Panc1 (cell line): ENCODE results near the gene FNIP1. TPM values are rescaled to one million over a fixed set of nuclear protein-coding genes. Genes with fewer than 3 reads are reported as not detected.

Experiments
- ATAC-seq: fragments of 200-7000 bp; cut with Tn5 transposase; 2 replicates; pipeline ENCODE4 v1.9.1; 2020; ENCODE audit warnings: mild to moderate bottlenecking, moderate library complexity
- BruUV-seq: library from RNA; stranded (reverse); fragments of 400-500 nt; replicated peaks from 2 replicates; lab custom pipeline; 2021; lab: Mats Ljungman, UMichigan
- CTCF ChIA-PET: fragments of 300-600 bp; sonication (Branson Sonifier 250); formaldehyde crosslinking; loops from one replicate; lab custom pipeline; 2022; ENCODE audit warnings: antibody characterized with exemption; lab: Charles Lee
- POLR2A ChIA-PET: fragments of 300-600 bp; sonication (Branson Sonifier 250); formaldehyde crosslinking; loops from one replicate; lab custom pipeline; 2022; ENCODE audit warnings: antibody characterized with exemption; lab: Charles Lee
- DNase-seq: peaks from one replicate; pipeline ENCODE4 v3.0.0-alpha.2; 2010; ENCODE audit warnings: low read depth, low spot score
- H3K27ac ChIP-seq: 2 replicates; pipeline ENCODE4 v1.5.1; 2011; ENCODE audit warnings: mild to moderate bottlenecking, low read length, inconsistent platforms
- H3K27me3 ChIP-seq: fragments of 200-500 bp; sonication (Bioruptor generic); 2 replicates; pipeline ENCODE4 v1.6.0; 2014; ENCODE audit warnings: low read length, inconsistent platforms; ENCODE audit not compliant: control insufficient read depth, insufficient read depth
- H3K36me3 ChIP-seq: fragments of 200-500 bp; sonication (Bioruptor generic); 2 replicates; pipeline ENCODE4 v1.5.1; 2014; ENCODE audit warnings: inconsistent platforms, mild to moderate bottlenecking, low read length, moderate library complexity; ENCODE audit not compliant: control insufficient read depth, insufficient read depth
- H3K4me1 ChIP-seq: 2 replicates; pipeline ENCODE4 v1.5.1; 2011; ENCODE audit warnings: inconsistent platforms, mild to moderate bottlenecking, low read length, moderate library complexity; ENCODE audit not compliant: control insufficient read depth, insufficient read depth
- H3K4me3 ChIP-seq, 2 experiments: 2 replicates each; pipeline ENCODE4 v1.5.1; 2011 to 2012; ENCODE audit warnings: low read depth in 2 of 2, low read length in 2 of 2, mild to moderate bottlenecking in 2 of 2, inconsistent platforms in 1 of 2, moderate library complexity in 1 of 2
- H3K9me3 ChIP-seq: fragments of 200-500 bp; sonication (Bioruptor generic); 2 replicates; pipeline ENCODE4 v1.5.1; 2014; ENCODE audit warnings: low read depth, mild to moderate bottlenecking, inconsistent platforms, low read length, moderate library complexity; ENCODE audit not compliant: control insufficient read depth, insufficient read depth
- CTCF ChIP-seq: fragments of 450-650 bp; IDR thresholded peaks from 2 replicates; pipeline ENCODE4 v1.5.1; 2017; ENCODE audit warnings: mild to moderate bottlenecking
- POLR2AphosphoS5 ChIP-seq: IDR thresholded peaks from 2 replicates; pipeline ENCODE4 v1.6.1; 2012; ENCODE audit warnings: mild to moderate bottlenecking, low read depth, low read length, moderate library complexity
- REST ChIP-seq, 2 experiments: IDR thresholded peaks; 2 replicates each; pipeline ENCODE4 v1.6.1; 2011 to 2012; ENCODE audit warnings: low read depth in 2 of 2, control low read depth in 1 of 2, low read length in 1 of 2, mild to moderate bottlenecking in 1 of 2, moderate library complexity in 1 of 2; ENCODE audit not compliant: insufficient read depth in 1 of 2
- SIN3A ChIP-seq: IDR thresholded peaks from 2 replicates; pipeline ENCODE4 v1.6.1; 2012; ENCODE audit warnings: low read depth, mild to moderate bottlenecking, low read length, moderate library complexity, borderline replicate concordance; ENCODE audit not compliant: insufficient read depth
- TCF7L2 ChIP-seq: IDR thresholded peaks from 2 replicates; pipeline ENCODE4 v1.6.1; 2011; ENCODE audit warnings: mild to moderate bottlenecking, low read depth, low read length, inconsistent platforms
- in situ Hi-C: cut with HindIII; loops from 2 replicates; pipeline ENCODE4 v1.10.0; 2016; ENCODE audit warnings: low sequenced_read_pairs, low pct_unique_long_range_greater_than_20kb
- intact Hi-C: fragments of 100-400 bp; cut with micrococcal nuclease; formaldehyde crosslinking; loops from one replicate; pipeline ENCODE4 v1.10.0; 2022; ENCODE audit not compliant: unreplicated experiment
- total RNA-seq: library from RNA; stranded (reverse); gene quantifications from one replicate; pipeline ENCODE4 v1.2.1, GENCODE V29; 2021; ENCODE audit not compliant: unreplicated experiment

The FNIP1 gene
- total RNA-seq, 1 experiment from 2014 or later = 48.3 TPM

GRCh38 chr5:131746423-131746822, 50.4 kb downstream of the FNIP1 start:
- intact Hi-C loops (no loop called here), in situ Hi-C loops (no loop called here)
- Histone ChIP-seq H3K36me3 (peaks cover 9% of the 10 kb centered on the region; the same call in 1 of the 2 replicates), H3K27ac (no peak overlapping the region), H3K9me3 (no peaks in the 10 kb centered on the region), H3K4me3 (no peak overlapping the region), H3K27me3 (no peaks in the 10 kb centered on the region), H3K4me1 (no peaks in the 10 kb centered on the region)
- DNase-seq (no peak), ATAC-seq (no peak)
- CTCF ChIA-PET = no interaction called here
- no TSS peak for BruUV-seq
- POLR2A ChIA-PET = no interaction called here
- TF ChIP-seq REST (IDR thresholded peaks at IDR 0.05; ENCODE audit: insufficient read depth in 1 of 2, low read depth in 2 of 2, low read length in 1 of 2) = no peak
- no peak for TF ChIP-seq POLR2AphosphoS5
- no peak for TF ChIP-seq CTCF
- no peak for TF ChIP-seq SIN3A
- no peak for TF ChIP-seq TCF7L2

GRCh38 chr5:131745703-131746102, 51.1 kb downstream of the FNIP1 start:
- POLR2A ChIA-PET = no interaction called here
- CTCF ChIA-PET = no interaction called here
- H3K4me3 ChIP-seq = no peak overlapping the region
- H3K9me3 ChIP-seq = no peaks in the 10 kb centered on the region
- H3K4me1 ChIP-seq = no peaks in the 10 kb centered on the region
- BruUV-seq = no TSS peak
- H3K36me3 ChIP-seq = peaks cover 9% of the 10 kb centered on the region; the same call in 1 of the 2 replicates
- H3K27ac ChIP-seq = no peak overlapping the region
- no peak for ATAC-seq
- no peaks in the 10 kb centered on the region for H3K27me3 ChIP-seq
- intact Hi-C loops (no loop called here), in situ Hi-C loops (no loop called here)
- TF ChIP-seq POLR2AphosphoS5 (no peak), TCF7L2 (no peak), SIN3A (no peak), CTCF (no peak), REST (IDR thresholded peaks at IDR 0.05; ENCODE audit: insufficient read depth in 1 of 2, low read depth in 2 of 2, low read length in 1 of 2) (no peak)
- DNase-seq = no peak
